Osteoblast (primary cell): ENCODE measurements around the gene TMEM132C. TPM values are rescaled to one million over a fixed set of nuclear protein-coding genes. Genes with fewer than 3 reads are reported as not detected.

ENCODE experiments used
- DNase-seq: peaks from one replicate; pipeline ENCODE4 v3.0.0; 2011; ENCODE audit warnings: low spot score, mixed read lengths; ENCODE audit not compliant: insufficient read length; ENCODE audit errors: missing footprints
- H2AFZ ChIP-seq: 2 replicates; pipeline ENCODE4 v1.6.0; 2011; ENCODE audit warnings: mild to moderate bottlenecking, low read length
- H3K27ac ChIP-seq: 2 replicates; pipeline ENCODE4 v1.5.1; 2011; ENCODE audit warnings: mild to moderate bottlenecking, low read depth, low read length, moderate library complexity
- H3K27me3 ChIP-seq: 2 replicates; pipeline ENCODE4 v1.6.0; 2012; ENCODE audit warnings: mild to moderate bottlenecking, control low read depth, inconsistent platforms, low read length, moderate library complexity; ENCODE audit not compliant: insufficient read depth
- H3K36me3 ChIP-seq: 2 replicates; pipeline ENCODE4 v1.5.1; 2011; ENCODE audit warnings: mild to moderate bottlenecking, low read length, control low read depth, moderate library complexity; ENCODE audit not compliant: insufficient read depth
- H3K4me1 ChIP-seq: 2 replicates; pipeline ENCODE4 v1.5.1; 2011; ENCODE audit warnings: mild to moderate bottlenecking, low read length, control low read depth, moderate library complexity; ENCODE audit not compliant: insufficient read depth
- H3K4me2 ChIP-seq: 2 replicates; pipeline ENCODE4 v1.6.0; 2011; ENCODE audit warnings: mild to moderate bottlenecking, low read length; ENCODE audit not compliant: insufficient read depth
- H3K4me3 ChIP-seq: fragments of 200-600 bp; sonication (generic); 3 replicates; pipeline ENCODE4 v1.5.1; 2012; ENCODE audit warnings: mild to moderate bottlenecking, low read length, inconsistent platforms; ENCODE audit not compliant: insufficient read depth
- H3K79me2 ChIP-seq: 2 replicates; pipeline ENCODE4 v1.6.0; 2012; ENCODE audit warnings: mild to moderate bottlenecking, low read length, control low read depth, inconsistent platforms; ENCODE audit not compliant: insufficient read depth
- H3K9me3 ChIP-seq: 2 replicates; pipeline ENCODE4 v1.5.1; 2011; ENCODE audit warnings: low read depth, low read length, control low read depth
- H4K20me1 ChIP-seq: 2 replicates; pipeline ENCODE4 v1.6.0; 2012; ENCODE audit warnings: mild to moderate bottlenecking, low read length, control low read depth; ENCODE audit not compliant: insufficient read depth
- total RNA-seq: library from RNA; depleted of rRNA; stranded (reverse); fragments of >200 nt; gene quantifications from 2 replicates; pipeline ENCODE4 v1.2.3, GENCODE V29; 2012
- TF ChIP-seq, protein P1 (sequence below): IDR thresholded peaks from 2 replicates; pipeline ENCODE4 v1.5.1; 2011; ENCODE audit warnings: mild to moderate bottlenecking, low read depth, low read length, moderate library complexity; ENCODE audit errors: extremely low read depth

Gene TMEM132C
- total RNA-seq, 1 donor = not detected

DNA sequence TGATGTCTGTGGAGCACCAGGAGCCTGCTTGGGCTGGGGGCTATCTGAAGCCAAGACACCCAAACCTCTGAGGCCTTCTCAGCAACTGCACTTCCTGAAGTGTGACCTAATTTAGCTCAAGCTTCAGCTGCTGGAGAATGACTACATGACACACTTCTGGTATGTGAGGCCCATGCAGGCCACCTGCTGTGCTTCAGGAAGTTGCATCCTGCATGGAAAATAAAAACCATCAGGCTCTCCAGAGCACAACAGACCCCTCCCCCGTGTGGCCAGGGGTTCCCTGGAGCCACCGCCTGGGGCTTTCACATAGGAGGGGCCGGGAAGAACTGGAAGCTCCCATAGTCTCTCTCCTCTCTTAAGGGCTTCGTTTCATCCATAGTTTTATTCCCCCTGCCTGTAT lies 339.1 kb downstream of the TMEM132C start:
- no peak overlapping the region for H3K4me3 ChIP-seq
- no peaks in the 10 kb centered on the region for H4K20me1 ChIP-seq
- peaks cover 4% of the 10 kb centered on the region for H3K9me3 ChIP-seq
- TF ChIP-seq, protein P1, sequence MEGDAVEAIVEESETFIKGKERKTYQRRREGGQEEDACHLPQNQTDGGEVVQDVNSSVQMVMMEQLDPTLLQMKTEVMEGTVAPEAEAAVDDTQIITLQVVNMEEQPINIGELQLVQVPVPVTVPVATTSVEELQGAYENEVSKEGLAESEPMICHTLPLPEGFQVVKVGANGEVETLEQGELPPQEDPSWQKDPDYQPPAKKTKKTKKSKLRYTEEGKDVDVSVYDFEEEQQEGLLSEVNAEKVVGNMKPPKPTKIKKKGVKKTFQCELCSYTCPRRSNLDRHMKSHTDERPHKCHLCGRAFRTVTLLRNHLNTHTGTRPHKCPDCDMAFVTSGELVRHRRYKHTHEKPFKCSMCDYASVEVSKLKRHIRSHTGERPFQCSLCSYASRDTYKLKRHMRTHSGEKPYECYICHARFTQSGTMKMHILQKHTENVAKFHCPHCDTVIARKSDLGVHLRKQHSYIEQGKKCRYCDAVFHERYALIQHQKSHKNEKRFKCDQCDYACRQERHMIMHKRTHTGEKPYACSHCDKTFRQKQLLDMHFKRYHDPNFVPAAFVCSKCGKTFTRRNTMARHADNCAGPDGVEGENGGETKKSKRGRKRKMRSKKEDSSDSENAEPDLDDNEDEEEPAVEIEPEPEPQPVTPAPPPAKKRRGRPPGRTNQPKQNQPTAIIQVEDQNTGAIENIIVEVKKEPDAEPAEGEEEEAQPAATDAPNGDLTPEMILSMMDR = no peak
- no peak overlapping the region for H2AFZ ChIP-seq
- no peaks in the 10 kb centered on the region for H3K79me2 ChIP-seq
- no peaks in the 10 kb centered on the region for H3K4me1 ChIP-seq
- DNase-seq = no peak
- H3K27ac ChIP-seq = no peak overlapping the region
- H3K27me3 ChIP-seq = no peaks in the 10 kb centered on the region
- no peak overlapping the region for H3K4me2 ChIP-seq
- no peaks in the 10 kb centered on the region for H3K36me3 ChIP-seq

GRCh38 chr12:128606538-128606937 lies 339.6 kb downstream of the TMEM132C start:
- H3K4me2 ChIP-seq = no peak overlapping the region
- H3K36me3 ChIP-seq = no peaks in the 10 kb centered on the region
- TF ChIP-seq, protein P1 = no peak
- no peak overlapping the region for H3K27ac ChIP-seq
- H3K27me3 ChIP-seq = no peaks in the 10 kb centered on the region
- no peaks in the 10 kb centered on the region for H3K9me3 ChIP-seq
- no peaks in the 10 kb centered on the region for H3K79me2 ChIP-seq
- H4K20me1 ChIP-seq = no peaks in the 10 kb centered on the region
- no peak for DNase-seq
- H3K4me3 ChIP-seq = no peak overlapping the region
- H3K4me1 ChIP-seq = no peaks in the 10 kb centered on the region
- no peak overlapping the region for H2AFZ ChIP-seq

DNA sequence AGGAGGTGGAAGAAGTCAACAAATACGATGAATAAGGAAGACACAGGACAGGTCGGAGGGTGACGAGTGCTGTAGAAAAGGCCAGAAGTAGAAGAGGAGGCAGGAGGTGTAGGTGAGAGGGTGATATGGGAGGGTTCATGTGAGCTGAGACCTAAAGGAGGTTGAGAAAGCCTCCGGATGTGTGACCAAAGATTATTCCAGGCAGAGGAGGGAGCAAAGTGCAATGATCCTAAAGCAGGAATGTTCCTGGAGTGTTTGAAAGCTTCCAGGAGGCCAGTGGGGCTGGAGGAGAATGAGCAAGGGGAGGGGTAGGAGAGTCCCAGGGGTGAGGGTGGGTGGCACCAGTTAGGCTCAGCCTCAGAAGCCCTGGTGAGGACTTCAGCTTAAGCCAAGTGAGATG lies 340.0 kb downstream of the TMEM132C start:
- H3K36me3 ChIP-seq = no peaks in the 10 kb centered on the region
- TF ChIP-seq, protein P1 = no peak
- H3K4me2 ChIP-seq = no peak overlapping the region
- no peaks in the 10 kb centered on the region for H3K4me1 ChIP-seq
- no peaks in the 10 kb centered on the region for H3K79me2 ChIP-seq
- no peaks in the 10 kb centered on the region for H3K9me3 ChIP-seq
- no peak overlapping the region for H3K4me3 ChIP-seq
- no peaks in the 10 kb centered on the region for H4K20me1 ChIP-seq
- H3K27ac ChIP-seq = no peak overlapping the region
- H3K27me3 ChIP-seq = no peaks in the 10 kb centered on the region
- H2AFZ ChIP-seq = no peak overlapping the region
- DNase-seq = no peak

DNA sequence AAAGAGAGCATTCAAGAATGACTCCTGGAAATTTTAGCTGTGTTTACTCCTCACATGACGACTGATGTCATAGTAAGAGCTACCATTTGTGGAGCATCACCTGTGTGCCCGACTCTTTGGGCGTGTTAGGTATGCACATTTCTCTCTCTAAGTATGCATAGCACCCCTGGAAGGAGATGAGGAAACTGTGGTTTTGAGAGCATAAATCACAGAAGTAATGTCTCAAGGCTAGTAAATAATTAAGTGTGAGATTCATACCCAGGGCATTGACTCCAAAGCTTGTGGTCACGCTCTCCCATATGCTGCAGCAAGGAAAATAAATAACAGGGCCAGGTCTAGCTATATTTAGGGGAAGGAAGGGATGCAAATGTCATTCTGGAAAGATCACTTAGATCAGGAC lies 340.7 kb downstream of the TMEM132C start:
- H4K20me1 ChIP-seq = no peaks in the 10 kb centered on the region
- H3K9me3 ChIP-seq = no peaks in the 10 kb centered on the region
- no peak overlapping the region for H2AFZ ChIP-seq
- H3K79me2 ChIP-seq = no peaks in the 10 kb centered on the region
- H3K4me1 ChIP-seq = no peaks in the 10 kb centered on the region
- no peak overlapping the region for H3K4me2 ChIP-seq
- no peaks in the 10 kb centered on the region for H3K36me3 ChIP-seq
- no peak overlapping the region for H3K4me3 ChIP-seq
- H3K27me3 ChIP-seq = no peaks in the 10 kb centered on the region
- DNase-seq = no peak
- TF ChIP-seq, protein P1 = no peak
- no peak overlapping the region for H3K27ac ChIP-seq
